Measurements from ENCODE around the gene REELD1.

Gene REELD1

DNA sequence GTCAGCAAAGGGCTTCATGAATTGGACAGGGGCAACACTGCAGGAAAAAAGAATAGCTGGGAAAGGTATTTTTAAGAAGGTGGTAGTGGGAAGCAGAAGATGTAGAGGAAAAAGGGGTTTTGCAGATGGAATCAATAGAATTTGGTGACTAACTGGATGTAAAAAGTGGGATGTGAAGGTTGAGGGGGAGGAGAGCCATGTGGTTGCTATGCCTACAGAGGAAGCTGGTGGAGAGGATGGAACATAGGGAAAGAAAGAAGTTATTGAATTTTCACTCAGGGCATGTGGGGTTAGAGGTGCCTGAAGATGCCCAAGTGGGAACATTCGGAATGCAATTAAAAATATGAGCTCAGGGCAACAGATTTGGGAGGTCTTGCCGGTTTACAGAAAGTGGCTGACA is 33.0 kb downstream of the REELD1 start:
- DNase-seq (ENCODE audit: low read depth, low spot score): no peak
- TF ChIP-seq FOXP2 (optimal IDR thresholded peaks at IDR 0.05; ENCODE audit: control extremely low read depth, extremely low read length, insufficient read depth) (no peak), EZH2 (IDR thresholded peaks at IDR 0.05) (no peak), POLR2AphosphoS5 (IDR thresholded peaks at IDR 0.05; ENCODE audit: borderline replicate concordance, low read depth, low read length) (no peak)
- no peaks in the 10 kb centered on the region for H3K36me3 ChIP-seq (ENCODE audit: insufficient read depth, low read length)
- H3K9ac ChIP-seq (ENCODE audit: insufficient read length): no peak overlapping the region
- no peaks in the 10 kb centered on the region for H3K9me3 ChIP-seq (ENCODE audit: low read depth, low read length)
- H3K27ac ChIP-seq: no peak overlapping the region
- H3K4me3 ChIP-seq: no peak overlapping the region

DNA sequence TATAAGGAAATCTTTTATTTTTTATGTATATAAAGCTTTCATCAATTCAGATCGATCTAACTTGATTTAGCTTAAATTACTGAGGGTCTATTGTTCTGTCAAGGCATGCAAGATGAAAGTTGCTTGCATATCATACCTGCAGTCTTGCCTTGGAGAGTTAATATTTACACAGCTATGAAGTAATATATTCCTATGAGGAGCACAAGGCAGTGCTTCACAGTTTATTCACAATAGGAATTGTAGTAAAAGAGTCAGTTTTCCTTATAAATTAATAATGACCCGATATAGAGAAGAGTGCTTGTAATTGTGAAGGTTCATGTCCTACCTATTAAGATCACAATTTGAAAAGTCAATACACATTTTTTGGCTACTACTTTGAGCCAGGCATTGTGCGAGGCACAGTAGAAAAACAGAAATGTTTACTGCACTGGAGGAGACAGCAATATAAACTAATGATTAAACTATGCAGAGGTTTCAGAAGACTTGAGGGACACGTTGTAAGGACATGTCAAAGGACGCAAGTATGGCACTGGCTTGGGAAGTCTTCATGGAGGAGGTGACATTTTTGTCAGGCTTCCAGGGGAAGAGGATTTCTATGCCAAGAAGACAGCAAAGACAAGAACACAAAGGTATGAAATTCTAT is 38.8 kb downstream of the REELD1 start:
- Histone ChIP-seq H3K27ac (no peak overlapping the region), H3K9me3 (ENCODE audit: low read depth, low read length) (no peaks in the 10 kb centered on the region), H3K9ac (ENCODE audit: insufficient read length) (no peak overlapping the region), H3K4me3 (no peak overlapping the region), H3K36me3 (ENCODE audit: insufficient read depth, low read length) (no peaks in the 10 kb centered on the region)
- TF ChIP-seq FOXP2 (optimal IDR thresholded peaks at IDR 0.05; ENCODE audit: control extremely low read depth, extremely low read length, insufficient read depth) (no peak), EZH2 (IDR thresholded peaks at IDR 0.05) (no peak), POLR2AphosphoS5 (IDR thresholded peaks at IDR 0.05; ENCODE audit: borderline replicate concordance, low read depth, low read length) (no peak)
- no peak for DNase-seq (ENCODE audit: low read depth, low spot score)

DNA sequence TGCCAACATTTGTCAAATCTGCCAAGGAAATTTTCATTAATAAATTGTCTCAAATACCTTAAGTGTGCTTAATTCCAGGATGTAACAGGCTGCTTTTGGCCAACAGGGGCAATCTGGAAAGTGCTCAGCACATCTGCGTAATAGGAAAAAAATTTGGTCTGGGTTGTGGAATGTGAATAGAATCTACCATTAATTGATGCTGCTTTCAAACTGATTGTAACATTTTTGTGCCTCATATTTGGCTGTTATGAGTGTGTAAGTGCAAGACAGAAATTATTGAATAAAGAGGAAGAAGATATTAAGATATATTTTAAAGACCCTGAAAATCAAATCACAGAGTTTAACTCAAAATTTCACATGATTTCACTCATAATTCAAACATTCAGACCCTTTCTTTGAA is 41.1 kb downstream of the REELD1 start:
- no peaks in the 10 kb centered on the region for H3K9me3 ChIP-seq (ENCODE audit: low read depth, low read length)
- TF ChIP-seq EZH2 (IDR thresholded peaks at IDR 0.05): no peak
- no peak for TF ChIP-seq POLR2AphosphoS5 (IDR thresholded peaks at IDR 0.05; ENCODE audit: borderline replicate concordance, low read depth, low read length)
- TF ChIP-seq FOXP2 (optimal IDR thresholded peaks at IDR 0.05; ENCODE audit: control extremely low read depth, extremely low read length, insufficient read depth): no peak
- no peaks in the 10 kb centered on the region for H3K36me3 ChIP-seq (ENCODE audit: insufficient read depth, low read length)
- H3K9ac ChIP-seq (ENCODE audit: insufficient read length): no peak overlapping the region
- DNase-seq (ENCODE audit: low read depth, low spot score): peak; percentile 14
- H3K27ac ChIP-seq: peak overlapping the region; percentile 38; the same call in 1 of the 2 replicates
- H3K4me3 ChIP-seq: no peak overlapping the region

DNA sequence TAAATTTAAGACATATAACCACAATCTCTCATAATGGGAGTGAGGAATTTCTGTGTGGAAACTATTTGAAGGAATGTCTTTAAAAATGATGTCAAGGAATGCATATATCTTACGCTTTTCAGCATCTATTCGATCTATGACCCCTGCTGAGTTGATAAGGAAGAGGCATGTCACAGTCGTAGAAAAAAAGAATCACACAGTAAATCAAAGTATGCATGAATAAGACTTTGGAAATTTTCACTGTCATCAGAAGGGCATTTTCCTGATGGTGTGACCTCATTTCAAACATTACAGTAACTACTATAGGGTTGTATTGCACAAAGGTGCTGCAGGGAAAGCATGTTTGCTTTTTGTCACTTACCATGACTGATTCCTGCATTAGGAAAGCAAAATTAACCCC is 41.5 kb downstream of the REELD1 start:
- no peaks in the 10 kb centered on the region for H3K9me3 ChIP-seq (ENCODE audit: low read depth, low read length)
- H3K4me3 ChIP-seq: peak overlapping the region; percentile 41; the same call in 1 of the 2 replicates
- peak overlapping the region; percentile 38; the same call in 1 of the 2 replicates for H3K27ac ChIP-seq
- H3K9ac ChIP-seq (ENCODE audit: insufficient read length): peak overlapping the region; percentile 16
- no peaks in the 10 kb centered on the region for H3K36me3 ChIP-seq (ENCODE audit: insufficient read depth, low read length)
- no peak for TF ChIP-seq FOXP2 (optimal IDR thresholded peaks at IDR 0.05; ENCODE audit: control extremely low read depth, extremely low read length, insufficient read depth)
- TF ChIP-seq POLR2AphosphoS5 (IDR thresholded peaks at IDR 0.05; ENCODE audit: borderline replicate concordance, low read depth, low read length): no peak
- TF ChIP-seq EZH2 (IDR thresholded peaks at IDR 0.05): no peak
- peak; percentile 44 for DNase-seq (ENCODE audit: low read depth, low spot score)

DNA sequence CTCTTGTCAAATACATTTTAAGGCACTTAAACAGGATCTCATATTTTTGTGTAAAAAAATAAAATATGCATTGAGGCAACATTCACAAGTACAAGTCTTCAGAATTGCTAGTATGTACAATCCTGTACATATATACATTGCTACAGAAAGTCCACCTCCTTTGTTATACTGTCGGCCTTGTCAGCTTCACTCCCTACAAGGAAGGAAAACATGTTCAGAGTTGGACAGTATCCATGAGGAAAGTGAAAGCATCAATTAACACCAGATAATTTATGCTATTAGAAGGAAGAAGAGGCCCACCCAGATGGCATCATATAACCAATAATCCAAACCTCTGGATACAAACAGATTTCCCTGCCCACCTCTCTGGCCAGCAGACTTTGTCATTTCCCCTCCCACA is 42.0 kb downstream of the REELD1 start:
- no peak for TF ChIP-seq EZH2 (IDR thresholded peaks at IDR 0.05)
- TF ChIP-seq FOXP2 (optimal IDR thresholded peaks at IDR 0.05; ENCODE audit: control extremely low read depth, extremely low read length, insufficient read depth): no peak
- peak overlapping the region; percentile 41; the same call in 1 of the 2 replicates for H3K4me3 ChIP-seq
- peak overlapping the region; percentile 38; the same call in 1 of the 2 replicates for H3K27ac ChIP-seq
- H3K36me3 ChIP-seq (ENCODE audit: insufficient read depth, low read length): no peaks in the 10 kb centered on the region
- DNase-seq (ENCODE audit: low read depth, low spot score): no peak
- H3K9me3 ChIP-seq (ENCODE audit: low read depth, low read length): no peaks in the 10 kb centered on the region
- peak overlapping the region; percentile 16 for H3K9ac ChIP-seq (ENCODE audit: insufficient read length)

DNA sequence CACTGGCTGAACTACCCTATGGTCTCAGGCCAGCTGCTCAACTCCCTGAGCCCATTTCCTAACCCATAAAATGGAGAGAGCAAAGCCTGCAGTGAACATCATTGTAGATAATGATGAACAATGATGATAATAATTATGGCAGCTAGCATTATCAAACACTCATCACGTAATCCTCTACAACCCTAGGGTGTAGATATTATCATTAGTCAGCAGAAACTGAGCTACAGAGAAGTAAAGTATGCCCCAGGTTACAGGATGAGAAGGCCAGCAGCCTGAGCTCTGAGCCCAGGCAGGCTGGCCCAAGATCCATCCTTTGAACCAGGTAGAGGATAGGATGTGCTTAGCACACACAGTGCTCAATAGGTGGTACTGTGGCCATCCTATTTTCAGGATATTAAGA is 43.2 kb downstream of the REELD1 start:
- TF ChIP-seq POLR2AphosphoS5 (IDR thresholded peaks at IDR 0.05; ENCODE audit: borderline replicate concordance, low read depth, low read length): no peak
- TF ChIP-seq EZH2 (IDR thresholded peaks at IDR 0.05): no peak
- no peak for TF ChIP-seq FOXP2 (optimal IDR thresholded peaks at IDR 0.05; ENCODE audit: control extremely low read depth, extremely low read length, insufficient read depth)
- Histone ChIP-seq H3K9ac (ENCODE audit: insufficient read length) (no peak overlapping the region), H3K9me3 (ENCODE audit: low read depth, low read length) (no peaks in the 10 kb centered on the region), H3K27ac (no peak overlapping the region), H3K4me3 (no peak overlapping the region), H3K36me3 (ENCODE audit: insufficient read depth, low read length) (no peaks in the 10 kb centered on the region)
- no peak for DNase-seq (ENCODE audit: low read depth, low spot score)

DNA sequence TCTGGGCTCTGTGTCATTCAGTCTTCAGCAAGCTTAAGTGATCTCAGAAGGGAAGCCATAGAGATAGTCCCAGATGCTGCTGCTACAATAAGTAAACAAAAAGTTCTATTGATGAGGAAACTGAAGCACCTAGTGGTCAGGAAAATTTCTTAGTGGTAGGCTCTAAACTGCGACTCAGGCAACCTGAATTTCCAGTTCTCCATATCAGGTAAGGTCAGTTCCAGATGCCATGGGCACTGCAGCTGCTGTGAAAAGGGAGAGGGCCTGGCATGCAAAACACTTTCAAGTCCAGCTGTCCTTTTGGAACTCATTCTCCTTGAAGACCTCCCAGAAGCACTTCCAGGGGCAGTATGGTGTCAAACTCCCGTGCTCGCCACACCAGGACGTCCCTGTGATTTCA is 46.2 kb downstream of the REELD1 start:
- Histone ChIP-seq H3K4me3 (no peak overlapping the region), H3K9me3 (ENCODE audit: low read depth, low read length) (no peaks in the 10 kb centered on the region), H3K9ac (ENCODE audit: insufficient read length) (no peak overlapping the region), H3K27ac (no peak overlapping the region), H3K36me3 (ENCODE audit: insufficient read depth, low read length) (no peaks in the 10 kb centered on the region)
- no peak for DNase-seq (ENCODE audit: low read depth, low spot score)
- TF ChIP-seq EZH2 (IDR thresholded peaks at IDR 0.05) (no peak), FOXP2 (optimal IDR thresholded peaks at IDR 0.05; ENCODE audit: control extremely low read depth, extremely low read length, insufficient read depth) (no peak)

DNA sequence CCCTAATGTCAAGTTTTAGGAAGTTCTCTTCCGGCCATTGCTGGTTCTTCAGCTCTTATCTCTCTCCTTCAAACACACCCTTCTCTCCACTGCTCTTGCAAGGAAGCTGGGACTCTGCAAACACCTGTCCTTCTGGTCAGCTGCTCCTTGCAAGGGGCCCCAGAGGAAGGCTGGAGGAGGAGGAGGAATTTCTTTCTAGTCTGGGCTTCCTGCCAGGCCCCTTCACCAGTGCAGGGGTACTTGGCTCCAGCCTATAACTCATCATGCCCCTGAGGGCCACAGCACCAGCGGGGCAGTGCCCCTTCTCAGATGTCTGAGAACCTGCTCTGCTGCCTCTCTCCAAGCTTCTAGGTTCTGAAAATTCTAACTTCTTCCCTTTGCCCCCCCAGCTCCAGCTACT is 46.7 kb downstream of the REELD1 start:
- no peaks in the 10 kb centered on the region for H3K9me3 ChIP-seq (ENCODE audit: low read depth, low read length)
- H3K4me3 ChIP-seq: no peak overlapping the region
- no peak overlapping the region for H3K27ac ChIP-seq
- H3K9ac ChIP-seq (ENCODE audit: insufficient read length): no peak overlapping the region
- TF ChIP-seq POLR2AphosphoS5 (IDR thresholded peaks at IDR 0.05; ENCODE audit: borderline replicate concordance, low read depth, low read length) (no peak), FOXP2 (optimal IDR thresholded peaks at IDR 0.05; ENCODE audit: control extremely low read depth, extremely low read length, insufficient read depth) (no peak), EZH2 (IDR thresholded peaks at IDR 0.05) (no peak)
- H3K36me3 ChIP-seq (ENCODE audit: insufficient read depth, low read length): no peaks in the 10 kb centered on the region
- no peak for DNase-seq (ENCODE audit: low read depth, low spot score)

DNA sequence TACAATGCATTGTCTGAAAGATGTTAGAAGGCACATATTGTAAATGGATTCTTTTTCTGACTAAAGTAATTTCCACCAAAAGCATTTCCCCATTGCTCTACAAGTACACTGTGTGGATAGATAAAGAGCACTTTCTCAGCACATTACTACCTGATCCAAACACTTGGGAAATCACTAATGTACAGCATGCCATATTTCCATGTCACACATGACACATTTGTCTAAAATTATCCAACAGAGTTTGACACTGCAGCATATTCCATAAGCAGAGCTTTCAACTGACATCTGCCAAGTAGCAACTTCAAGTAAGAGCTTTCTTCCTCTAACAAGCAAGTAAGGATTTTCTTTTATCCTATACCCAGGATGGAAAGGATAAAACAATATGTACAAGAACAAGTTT is 49.5 kb downstream of the REELD1 start:
- Histone ChIP-seq H3K4me3 (no peak overlapping the region), H3K27ac (no peak overlapping the region), H3K36me3 (ENCODE audit: insufficient read depth, low read length) (no peaks in the 10 kb centered on the region), H3K9ac (ENCODE audit: insufficient read length) (no peak overlapping the region), H3K9me3 (ENCODE audit: low read depth, low read length) (no peaks in the 10 kb centered on the region)
- no peak for TF ChIP-seq FOXP2 (optimal IDR thresholded peaks at IDR 0.05; ENCODE audit: control extremely low read depth, extremely low read length, insufficient read depth)
- TF ChIP-seq POLR2AphosphoS5 (IDR thresholded peaks at IDR 0.05; ENCODE audit: borderline replicate concordance, low read depth, low read length): no peak
- no peak for TF ChIP-seq EZH2 (IDR thresholded peaks at IDR 0.05)
- DNase-seq (ENCODE audit: low read depth, low spot score): no peak
